Ishikawa (cell line): ENCODE results near the gene NFYC.

Experiments used
- CEBPB ChIP-seq: IDR thresholded peaks from 2 replicates; pipeline ENCODE4 v1.6.1; 2012
- CREB1 ChIP-seq: IDR thresholded peaks from 2 replicates; pipeline ENCODE4 v1.6.1; 2012; ENCODE audit warnings: low read depth
- EGR1 ChIP-seq: IDR thresholded peaks from 2 replicates; pipeline ENCODE4 v1.6.1; 2012
- EP300 ChIP-seq: IDR thresholded peaks from 2 replicates; pipeline ENCODE4 v1.6.1; 2012; ENCODE audit warnings: borderline replicate concordance
- FOXM1 ChIP-seq: IDR thresholded peaks from 2 replicates; pipeline ENCODE4 v1.6.1; 2012; ENCODE audit warnings: low read depth, borderline replicate concordance
- MAX ChIP-seq: IDR thresholded peaks from 2 replicates; pipeline ENCODE4 v1.6.1; 2012
- NFIC ChIP-seq: IDR thresholded peaks from 2 replicates; pipeline ENCODE4 v1.6.1; 2012
- RAD21 ChIP-seq: IDR thresholded peaks from 2 replicates; pipeline ENCODE4 v1.6.1; 2012; ENCODE audit warnings: low read depth
- REST ChIP-seq: IDR thresholded peaks from 2 replicates; pipeline ENCODE4 v1.6.1; 2012; ENCODE audit warnings: low read depth, mild to moderate bottlenecking
- TAF1 ChIP-seq: IDR thresholded peaks from 2 replicates; pipeline ENCODE4 v1.6.1; 2012; ENCODE audit warnings: low read depth, mild to moderate bottlenecking
- TCF12 ChIP-seq: IDR thresholded peaks from 2 replicates; pipeline ENCODE4 v1.6.1; 2012; ENCODE audit warnings: low read depth
- TEAD4 ChIP-seq: IDR thresholded peaks from 2 replicates; pipeline ENCODE4 v1.6.1; 2012
- USF1 ChIP-seq: IDR thresholded peaks from 2 replicates; pipeline ENCODE4 v1.6.1; 2012
- YY1 ChIP-seq: IDR thresholded peaks from 2 replicates; pipeline ENCODE4 v1.6.1; 2012; ENCODE audit warnings: low read depth
- ZBTB7A ChIP-seq: IDR thresholded peaks from 2 replicates; pipeline ENCODE4 v1.6.1; 2012; ENCODE audit warnings: low read depth

NFYC gene

GRCh38 chr1:40772146-40772955 lies 80.8 kb downstream of the NFYC start:
- TF ChIP-seq TEAD4 = no peak
- TF ChIP-seq NFIC = no peak
- TF ChIP-seq EGR1 = no peak
- no peak for TF ChIP-seq FOXM1
- no peak for TF ChIP-seq YY1
- TF ChIP-seq TCF12 = no peak
- TF ChIP-seq RAD21 = no peak
- no peak for TF ChIP-seq CREB1
- TF ChIP-seq EP300 = no peak
- no peak for TF ChIP-seq USF1
- TF ChIP-seq ZBTB7A = no peak
- no peak for TF ChIP-seq CEBPB
- no peak for TF ChIP-seq MAX
- no peak for TF ChIP-seq REST
- no peak for TF ChIP-seq TAF1

GRCh38 chr1:40773748-40774265 lies 82.3 kb downstream of the NFYC start:
- TF ChIP-seq MAX = no peak
- no peak for TF ChIP-seq REST
- TF ChIP-seq USF1 = no peak
- TF ChIP-seq NFIC = no peak
- no peak for TF ChIP-seq ZBTB7A
- no peak for TF ChIP-seq YY1
- no peak for TF ChIP-seq TEAD4
- TF ChIP-seq TCF12 = no peak
- TF ChIP-seq CREB1 = no peak
- TF ChIP-seq FOXM1 = no peak
- no peak for TF ChIP-seq EP300

- no peak for TF ChIP-seq TEAD4
- TF ChIP-seq CREB1 = no peak
- no peak for TF ChIP-seq YY1
- no peak for TF ChIP-seq USF1
- no peak for TF ChIP-seq TAF1
- peak; percentile 67 for TF ChIP-seq RAD21
- no peak for TF ChIP-seq FOXM1
- TF ChIP-seq MAX = no peak
- TF ChIP-seq TCF12 = no peak
These were observed 82.9 kb downstream of the NFYC start for GRCh38 chr1:40774266-40774998.

- no peak for TF ChIP-seq CREB1
- TF ChIP-seq USF1 = no peak
- TF ChIP-seq TCF12 = no peak
- no peak for TF ChIP-seq EGR1
- no peak for TF ChIP-seq FOXM1
- TF ChIP-seq TEAD4 = no peak
- TF ChIP-seq YY1 = no peak
- TF ChIP-seq CEBPB = no peak
- no peak for TF ChIP-seq REST
- TF ChIP-seq EP300 = no peak
- TF ChIP-seq MAX = no peak
- no peak for TF ChIP-seq TAF1
- TF ChIP-seq RAD21 = no peak
- TF ChIP-seq NFIC = no peak
These were observed 85.0 kb downstream of the NFYC start for GRCh38 chr1:40776236-40777072.
